ENCODE results near the gene COX18. TPM values are rescaled to one million over a fixed set of nuclear protein-coding genes. Genes with fewer than 3 reads are reported as not detected.

The COX18 gene
- total RNA-seq, 1 donor from 2014 or later = 17.7 TPM

GRCh38 chr4:73053974-73054480, 15.5 kb downstream of the COX18 start:
- no peaks in the 10 kb centered on the region for H3K4me1 Mint-ChIP-seq
- H3K4me3 Mint-ChIP-seq = no peak overlapping the region
- peaks cover 18% of the 10 kb centered on the region for H3K36me3 Mint-ChIP-seq
- no peak for DNase-seq (ENCODE audit: low spot score in 2 of 2, unreplicated experiment in 2 of 2)
- H3K9me3 Mint-ChIP-seq = no peaks in the 10 kb centered on the region
- no peak for TF ChIP-seq CTCF (IDR thresholded peaks at IDR 0.05; ENCODE audit: unreplicated experiment)
- peak overlapping the region; percentile 41 for H3K27ac Mint-ChIP-seq
- H3K27me3 Mint-ChIP-seq (ENCODE audit: low read depth) = no peaks in the 10 kb centered on the region

GRCh38 chr4:73053076-73053475, 16.4 kb downstream of the COX18 start:
- no peak overlapping the region for H3K27ac Mint-ChIP-seq
- H3K27me3 Mint-ChIP-seq (ENCODE audit: low read depth) = no peaks in the 10 kb centered on the region
- no peaks in the 10 kb centered on the region for H3K4me1 Mint-ChIP-seq
- H3K9me3 Mint-ChIP-seq = no peaks in the 10 kb centered on the region
- H3K4me3 Mint-ChIP-seq = no peak overlapping the region
- no peak for TF ChIP-seq CTCF (IDR thresholded peaks at IDR 0.05; ENCODE audit: unreplicated experiment)
- H3K36me3 Mint-ChIP-seq = peaks cover 14% of the 10 kb centered on the region
- no peak for DNase-seq (ENCODE audit: low spot score in 2 of 2, unreplicated experiment in 2 of 2)

- Mint-ChIP-seq H3K27ac (no peak overlapping the region), H3K9me3 (no peaks in the 10 kb centered on the region), H3K4me1 (no peaks in the 10 kb centered on the region), H3K4me3 (no peak overlapping the region), H3K36me3 (peaks cover 12% of the 10 kb centered on the region), H3K27me3 (ENCODE audit: low read depth) (no peaks in the 10 kb centered on the region)
- no peak for TF ChIP-seq CTCF (IDR thresholded peaks at IDR 0.05; ENCODE audit: unreplicated experiment)
- no peak for DNase-seq (ENCODE audit: low spot score in 2 of 2, unreplicated experiment in 2 of 2)
Observed at GRCh38 chr4:73051625-73052024, 17.9 kb downstream of the COX18 start.

GRCh38 chr4:73045879-73046278, 23.6 kb downstream of the COX18 start:
- DNase-seq (ENCODE audit: low spot score in 2 of 2, unreplicated experiment in 2 of 2) = no peak
- H3K27me3 Mint-ChIP-seq (ENCODE audit: low read depth) = no peaks in the 10 kb centered on the region
- no peak for TF ChIP-seq CTCF (IDR thresholded peaks at IDR 0.05; ENCODE audit: unreplicated experiment)
- H3K4me1 Mint-ChIP-seq = no peaks in the 10 kb centered on the region
- no peak overlapping the region for H3K27ac Mint-ChIP-seq
- no peak overlapping the region for H3K4me3 Mint-ChIP-seq
- H3K36me3 Mint-ChIP-seq = no peaks in the 10 kb centered on the region
- peaks cover 19% of the 10 kb centered on the region for H3K9me3 Mint-ChIP-seq

- no peak for TF ChIP-seq CTCF (IDR thresholded peaks at IDR 0.05; ENCODE audit: unreplicated experiment)
- Mint-ChIP-seq H3K4me1 (no peaks in the 10 kb centered on the region), H3K9me3 (peaks cover 42% of the 10 kb centered on the region), H3K36me3 (peaks cover 2% of the 10 kb centered on the region), H3K27ac (no peak overlapping the region), H3K27me3 (ENCODE audit: low read depth) (no peaks in the 10 kb centered on the region), H3K4me3 (no peak overlapping the region)
- DNase-seq (ENCODE audit: low spot score in 2 of 2, unreplicated experiment in 2 of 2) = no peak
Observed at GRCh38 chr4:73037057-73037456, 32.5 kb downstream of the COX18 start.

- Mint-ChIP-seq H3K4me3 (no peak overlapping the region), H3K27me3 (ENCODE audit: low read depth) (no peaks in the 10 kb centered on the region), H3K9me3 (peaks cover 37% of the 10 kb centered on the region), H3K36me3 (peaks cover 2% of the 10 kb centered on the region), H3K4me1 (no peaks in the 10 kb centered on the region), H3K27ac (no peak overlapping the region)
- no peak for TF ChIP-seq CTCF (IDR thresholded peaks at IDR 0.05; ENCODE audit: unreplicated experiment)
- no peak for DNase-seq (ENCODE audit: low spot score in 2 of 2, unreplicated experiment in 2 of 2)
Observed at GRCh38 chr4:73036123-73036522, 33.4 kb downstream of the COX18 start.

Data from mesothelial cell of epicardium (in vitro differentiated cells).